ENCODE data around the gene MTERF2.

The MTERF2 gene

DNA sequence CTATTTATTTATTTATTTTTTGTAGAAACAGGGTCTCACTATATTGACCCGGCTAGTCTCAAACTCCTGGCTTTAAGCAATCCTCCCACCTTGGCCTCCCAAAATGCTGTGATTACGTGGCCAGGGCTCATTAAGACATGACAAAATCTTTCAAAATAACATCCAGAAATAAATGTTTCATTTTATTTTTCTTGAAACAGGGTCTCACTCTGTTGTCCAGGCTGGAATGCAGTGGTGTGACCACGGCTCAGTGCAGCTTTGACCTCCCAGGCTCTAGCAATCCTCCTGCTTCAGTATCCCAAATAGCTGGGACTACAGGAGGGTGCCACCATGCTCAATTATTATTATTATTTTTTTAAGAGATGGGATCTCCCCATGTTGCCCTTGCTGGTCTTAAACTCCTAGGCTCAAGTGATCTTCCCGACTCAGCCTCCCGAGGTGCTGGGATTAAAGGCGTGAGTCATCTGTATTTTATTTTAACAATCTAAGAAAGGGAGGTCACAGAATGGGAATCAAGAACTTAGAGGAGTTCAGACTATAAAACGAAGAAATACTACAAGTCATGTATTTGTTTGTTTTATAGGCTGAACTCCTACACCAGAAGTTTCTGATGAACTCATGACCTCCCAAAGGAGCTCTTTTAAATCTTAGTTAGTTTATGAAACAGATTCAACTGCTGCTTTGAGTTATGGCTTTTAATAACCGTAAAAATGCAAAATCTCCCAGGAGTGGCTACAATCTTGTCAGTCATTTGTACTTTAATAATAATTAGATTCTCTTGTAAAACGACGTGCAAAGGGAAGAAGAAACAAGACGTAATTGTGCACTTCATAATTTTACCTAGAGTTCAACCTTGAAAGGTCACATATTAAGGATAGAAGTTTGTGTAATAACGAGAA, 33.3 kb downstream of the MTERF2 start:
- no peak for DNase-seq

DNA sequence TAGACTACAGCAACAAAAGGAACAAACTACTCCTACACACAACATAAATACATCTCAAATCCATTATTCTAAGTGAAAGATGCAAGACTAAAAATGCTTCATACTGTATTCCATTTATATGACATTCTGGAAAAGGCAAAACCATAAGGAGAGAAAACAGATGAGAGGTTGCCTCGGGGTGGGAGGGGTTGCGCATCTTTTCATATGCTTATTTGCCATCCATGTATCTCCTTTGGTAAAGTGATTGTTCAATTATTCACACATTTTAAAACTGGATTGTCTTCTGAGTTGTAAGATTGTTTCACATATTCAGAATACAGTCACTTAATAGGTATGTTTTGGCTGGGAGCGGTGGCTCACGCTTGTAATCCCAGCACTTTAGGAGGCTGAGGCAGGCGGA, 36.4 kb downstream of the MTERF2 start:
- no peak for DNase-seq

DNA sequence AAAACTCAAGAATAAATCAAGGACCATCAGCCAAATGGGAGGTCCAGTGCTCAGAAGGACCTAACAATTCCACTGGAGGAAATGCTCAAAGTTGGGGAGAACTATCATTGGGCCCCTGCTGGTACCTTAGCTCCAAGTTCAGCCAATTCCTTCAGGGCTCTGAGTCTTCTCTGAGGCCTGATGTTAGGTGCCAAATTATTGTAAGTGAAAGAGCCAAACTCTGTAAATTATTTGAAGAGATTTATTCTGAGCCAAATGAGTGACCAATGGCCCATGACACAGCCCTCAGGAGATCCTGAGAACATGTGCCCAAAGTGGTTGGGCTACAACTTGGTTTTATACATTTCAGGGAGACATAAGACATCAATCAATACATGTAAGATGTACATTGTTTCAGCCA, 39.5 kb downstream of the MTERF2 start:
- DNase-seq, result no peak

DNA sequence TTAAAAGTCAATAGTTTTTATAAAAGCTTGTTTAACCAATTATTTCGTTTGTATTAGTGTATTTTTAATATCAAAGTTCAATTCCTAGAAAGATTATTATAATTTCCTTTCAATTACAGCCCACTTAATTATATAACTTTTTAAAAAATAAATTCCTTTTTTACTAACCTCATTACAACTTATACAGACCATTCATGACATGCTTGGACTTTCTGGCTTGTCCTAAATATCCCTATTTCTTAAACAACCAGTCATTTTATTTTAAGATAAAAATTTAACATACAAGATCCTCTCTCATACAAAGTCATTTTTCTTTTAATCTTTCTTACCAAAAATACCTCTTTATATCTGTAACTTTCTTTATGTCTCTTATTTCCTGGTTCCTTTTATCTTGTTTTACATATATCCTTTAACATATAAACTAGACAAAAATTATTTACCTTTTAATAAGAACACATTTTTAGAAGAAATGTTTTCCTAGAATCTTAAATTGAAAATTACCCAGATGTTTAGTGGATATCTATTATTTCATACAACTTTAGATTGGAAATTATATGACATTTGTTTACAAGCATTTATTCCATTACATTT, 41.6 kb downstream of the MTERF2 start:
- no peak for DNase-seq

DNA sequence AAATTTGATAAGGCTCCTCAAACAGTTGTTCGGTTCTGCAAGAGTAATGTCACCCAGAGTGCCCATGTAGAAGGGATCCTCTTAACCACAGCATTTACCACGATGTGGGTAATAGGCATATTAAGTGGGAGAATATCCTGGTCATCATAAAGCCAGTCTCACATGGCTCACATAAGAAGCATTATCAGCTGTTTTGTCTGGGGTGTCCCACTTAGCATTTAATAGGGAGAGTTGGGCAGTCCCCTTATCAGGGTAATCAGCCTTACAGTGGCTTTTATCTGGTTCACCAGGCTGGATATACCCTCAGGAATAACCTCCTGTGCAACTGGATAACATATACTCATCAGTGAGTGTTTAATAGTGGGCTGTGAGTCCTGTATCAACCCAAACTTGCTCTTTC, 44.2 kb downstream of the MTERF2 start:
- no peak for DNase-seq

DNA sequence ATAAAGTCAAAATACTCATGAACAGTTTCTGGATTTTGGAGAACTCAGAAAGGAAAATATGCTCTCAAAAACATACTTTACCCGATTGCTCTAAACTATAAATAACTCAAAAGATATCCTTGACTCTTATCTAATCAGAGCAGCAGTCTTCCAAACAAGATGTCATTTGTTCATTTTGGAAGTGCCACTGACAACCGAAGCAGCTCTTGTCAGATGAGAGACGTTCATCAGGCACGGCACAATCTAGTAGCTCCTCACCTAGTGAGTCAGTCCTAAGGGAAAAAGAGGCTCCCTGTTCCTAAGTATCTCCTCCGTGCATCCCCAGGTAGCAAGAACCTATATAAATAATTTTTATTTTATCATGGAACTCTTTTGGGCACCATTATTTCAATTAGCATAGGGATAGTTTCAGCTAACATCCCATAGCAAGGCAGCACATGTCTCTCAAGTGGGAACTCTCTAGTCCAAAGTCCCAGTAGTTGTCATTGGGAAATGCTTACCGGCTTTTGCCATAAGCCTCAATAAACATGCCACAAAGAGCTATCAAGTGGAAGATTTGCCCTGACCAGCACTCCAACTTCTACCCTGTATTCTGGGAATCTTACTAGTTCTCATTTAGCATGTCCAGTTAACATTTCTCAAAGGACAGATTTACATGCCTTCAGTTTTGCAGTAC, 45.3 kb downstream of the MTERF2 start:
- no peak for DNase-seq

DNA sequence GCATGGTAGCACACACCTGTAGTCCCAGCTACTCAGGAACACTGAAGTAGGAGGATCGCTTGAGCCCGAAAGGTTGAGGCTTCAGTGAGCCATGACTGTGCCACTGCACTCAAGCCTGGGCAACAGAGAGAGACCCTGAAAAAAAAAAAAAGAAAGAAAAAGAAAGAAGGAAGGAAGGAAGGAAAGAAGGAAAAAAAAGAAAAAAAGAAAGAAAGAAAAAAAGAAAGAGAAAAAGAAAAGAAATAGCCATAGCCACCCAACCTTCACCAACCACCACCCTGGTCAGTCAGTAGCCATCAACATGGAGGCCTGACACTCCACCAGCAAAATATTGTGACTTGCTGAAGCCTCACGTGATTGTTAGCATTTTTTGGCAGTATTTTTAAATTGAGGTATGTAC, 52.7 kb downstream of the MTERF2 start:
- DNase-seq, result no peak
